NCI-H2171 (cell line): ENCODE measurements around the gene ETS2.
"Not testable (repeated sequence)": the region's sequence is repeated elsewhere in the genome, so short reads cannot be mapped to it uniquely, and the experiment has no call there.

ENCODE experiments used
- DNase-seq: peaks from one replicate; lab custom pipeline; 2025; lab: John Stamatoyannopoulos, UW

The ETS2 gene

DNA sequence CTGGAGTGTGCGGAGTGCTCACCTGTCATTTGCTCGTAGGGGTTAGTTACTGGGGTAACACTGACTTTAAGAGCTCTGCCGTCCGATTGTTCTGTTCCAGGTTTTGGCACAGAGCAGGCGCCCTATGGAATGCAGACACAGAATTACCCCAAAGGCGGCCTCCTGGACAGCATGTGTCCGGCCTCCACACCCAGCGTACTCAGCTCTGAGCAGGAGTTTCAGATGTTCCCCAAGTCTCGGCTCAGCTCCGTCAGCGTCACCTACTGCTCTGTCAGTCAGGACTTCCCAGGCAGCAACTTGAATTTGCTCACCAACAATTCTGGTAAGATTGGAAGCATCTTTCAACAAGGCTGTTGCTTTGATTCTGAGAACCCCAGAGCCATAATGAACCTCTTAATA, 12.6 kb downstream of the ETS2 start:
- no peak for DNase-seq

DNA sequence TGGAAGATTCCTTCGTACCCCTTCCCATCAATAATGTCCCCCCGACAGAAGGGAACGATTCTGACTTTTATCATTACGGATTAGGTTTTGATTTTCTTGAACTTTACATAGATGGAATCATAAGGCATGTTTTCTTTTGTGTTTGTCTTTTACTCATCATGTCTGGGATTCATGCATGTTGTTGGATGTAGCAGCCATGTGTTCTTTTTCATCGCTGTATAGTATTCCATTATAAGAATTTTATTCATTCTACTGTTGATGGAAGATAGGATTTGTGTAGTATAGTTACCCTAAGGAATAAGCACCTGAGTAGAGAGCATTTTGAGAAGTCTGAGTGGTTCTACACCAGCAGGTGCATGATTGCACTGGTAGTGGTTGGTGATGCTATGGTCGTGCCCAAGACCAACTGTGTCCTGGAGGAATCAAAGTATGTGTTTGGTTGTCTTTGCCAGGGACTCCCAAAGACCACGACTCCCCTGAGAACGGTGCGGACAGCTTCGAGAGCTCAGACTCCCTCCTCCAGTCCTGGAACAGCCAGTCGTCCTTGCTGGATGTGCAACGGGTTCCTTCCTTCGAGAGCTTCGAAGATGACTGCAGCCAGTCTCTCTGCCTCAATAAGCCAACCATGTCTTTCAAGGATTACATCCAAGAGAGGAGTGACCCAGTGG, 13.5 kb downstream of the ETS2 start:
- DNase-seq, result no peak

GRCh38 chr21:38819719-38820159, 14.0 kb downstream of the ETS2 start:
- no peak for DNase-seq

DNA sequence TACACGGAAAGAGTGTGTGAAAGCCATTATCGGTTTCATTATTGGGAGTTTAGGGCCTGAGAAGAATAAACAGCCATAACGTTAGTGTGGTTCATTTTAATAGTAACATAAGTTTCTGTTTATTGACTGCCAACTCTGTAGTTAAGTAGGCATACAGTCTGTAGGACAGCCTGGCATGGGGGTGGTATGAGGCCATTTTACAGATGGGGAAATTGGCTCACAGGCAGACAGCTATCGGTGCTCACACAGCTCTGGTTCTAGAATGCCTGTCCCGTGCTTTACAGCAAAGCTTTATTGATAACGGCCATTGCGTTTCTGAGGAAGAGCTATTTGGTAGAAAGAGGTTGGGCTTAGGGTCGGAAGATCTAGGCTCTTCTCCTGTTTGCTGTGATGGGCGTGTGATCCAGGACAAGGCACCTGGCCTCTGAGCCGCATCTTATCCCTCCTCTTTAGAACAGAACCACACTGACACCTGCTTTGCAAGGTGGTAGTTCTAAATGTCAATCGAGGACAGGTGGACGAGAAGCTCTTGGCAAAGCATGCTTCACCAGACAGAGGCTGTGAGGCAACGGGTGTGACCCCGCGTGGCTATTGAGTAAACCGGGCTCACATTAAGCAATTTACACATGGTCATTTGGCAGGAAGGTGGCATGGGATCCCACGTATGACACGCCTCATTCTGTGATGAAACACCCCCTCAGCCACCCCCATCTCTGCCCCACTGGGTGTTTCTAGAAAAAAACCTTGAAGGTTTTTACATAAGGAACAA, 14.9 kb downstream of the ETS2 start:
- DNase-seq, result no peak

DNA sequence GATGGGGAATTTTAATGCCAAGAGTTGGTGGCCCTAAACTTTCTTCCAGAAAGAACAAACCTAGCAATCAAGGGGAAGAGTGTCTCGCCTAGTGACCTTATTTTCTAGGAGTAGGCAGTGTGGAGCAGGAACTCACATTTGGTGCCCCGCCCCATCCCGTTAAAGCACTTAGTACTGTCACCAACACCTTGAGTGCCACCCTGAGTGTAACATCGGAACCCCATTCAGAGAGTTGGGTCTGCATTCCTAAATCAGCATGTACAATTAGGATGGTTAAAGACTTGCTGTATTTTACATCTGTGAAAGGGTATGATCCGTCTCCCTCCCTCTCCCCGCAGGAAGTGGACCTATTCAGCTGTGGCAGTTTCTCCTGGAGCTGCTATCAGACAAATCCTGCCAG, 15.5 kb downstream of the ETS2 start:
- DNase-seq, result no peak

DNA sequence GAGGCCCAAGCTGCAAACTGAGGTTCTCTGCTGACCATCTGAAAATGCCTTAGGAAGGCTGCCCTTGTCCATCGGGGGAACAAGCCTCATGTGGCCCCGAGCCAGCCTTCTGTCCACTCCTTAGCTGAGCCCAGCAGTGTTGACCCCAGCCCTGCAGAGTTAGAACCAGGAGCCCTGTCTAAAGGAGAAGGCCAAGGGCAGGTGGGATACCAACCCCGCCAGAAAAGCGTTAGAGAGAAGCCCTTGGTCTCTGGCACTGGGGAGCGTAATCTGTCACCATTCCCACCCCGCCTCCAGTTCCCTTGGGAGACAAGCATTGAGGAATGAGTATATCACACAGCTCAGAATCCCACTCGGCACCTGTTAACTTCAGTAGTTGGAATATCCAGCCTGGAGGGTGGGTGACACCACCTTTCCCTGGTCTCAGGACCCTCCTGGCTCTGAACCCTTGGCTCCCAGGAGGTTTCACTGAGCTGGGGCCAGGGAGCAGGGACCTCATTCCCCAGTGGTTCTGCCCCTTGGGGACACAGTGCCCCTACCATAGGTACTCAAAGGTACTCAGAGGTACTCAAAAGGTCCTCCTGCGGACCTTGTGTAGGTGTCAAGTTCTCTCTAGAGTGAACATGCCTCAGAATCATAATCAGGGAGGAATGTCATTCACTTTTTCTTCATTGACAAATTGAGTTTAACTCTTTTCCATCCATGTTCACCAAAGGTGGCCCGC, 16.4 kb downstream of the ETS2 start:
- DNase-seq, result no peak

- no peak for DNase-seq
Measured at GRCh38 chr21:38822778-38823238, 17.1 kb downstream of the ETS2 start.

GRCh38 chr21:38823737-38824123, 18.0 kb downstream of the ETS2 start:
- no peak for DNase-seq

GRCh38 chr21:38824124-38824822, 18.5 kb downstream of the ETS2 start:
- DNase-seq, result no peak

- no peak for DNase-seq
Measured at GRCh38 chr21:38825269-38825668, 19.5 kb downstream of the ETS2 start.

DNA sequence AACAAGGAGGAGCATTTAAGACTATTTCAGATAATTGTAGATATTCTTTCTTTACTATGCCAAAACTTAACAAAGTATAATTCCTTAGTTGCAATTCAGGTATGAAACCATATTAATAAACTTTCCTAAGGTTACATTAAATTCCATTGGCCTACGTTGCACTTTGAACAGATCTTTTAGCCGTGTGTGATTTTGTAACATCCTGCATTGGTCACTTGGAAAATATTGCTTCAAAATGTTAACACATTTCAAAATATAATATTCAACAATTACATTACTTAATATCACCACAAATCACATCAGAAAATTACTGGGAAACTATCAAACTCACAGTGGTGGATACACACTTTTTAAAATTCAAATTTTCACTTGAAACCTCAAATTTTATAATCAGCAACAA, 20.2 kb downstream of the ETS2 start:
- DNase-seq, result no peak

DNA sequence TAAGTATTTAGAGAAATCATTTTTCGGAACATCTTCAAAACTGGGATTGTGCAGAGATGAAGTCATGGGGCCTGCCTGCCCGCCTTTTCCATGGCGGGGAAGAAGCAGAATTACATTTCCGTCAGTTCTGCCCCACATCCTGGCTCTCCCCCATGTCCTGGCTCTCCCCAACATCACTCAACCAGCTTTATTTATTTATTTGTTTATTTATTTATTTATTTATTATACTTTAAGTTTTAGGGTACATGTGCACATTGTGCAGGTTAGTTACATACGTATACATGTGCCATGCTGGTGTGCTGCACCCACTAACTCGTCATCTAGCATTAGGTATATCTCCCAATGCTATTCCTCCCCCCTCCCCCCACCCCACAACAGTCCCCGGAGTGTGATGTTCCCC, 22.4 kb downstream of the ETS2 start:
- not testable (repeated sequence) for DNase-seq

GRCh38 chr21:38830671-38831525, 25.2 kb downstream of the ETS2 start:
- DNase-seq, result no peak

- DNase-seq, result no peak
Measured at GRCh38 chr21:38831526-38832467, 26.1 kb downstream of the ETS2 start.

- no peak for DNase-seq
Measured at GRCh38 chr21:38832664-38833063, 26.9 kb downstream of the ETS2 start.

DNA sequence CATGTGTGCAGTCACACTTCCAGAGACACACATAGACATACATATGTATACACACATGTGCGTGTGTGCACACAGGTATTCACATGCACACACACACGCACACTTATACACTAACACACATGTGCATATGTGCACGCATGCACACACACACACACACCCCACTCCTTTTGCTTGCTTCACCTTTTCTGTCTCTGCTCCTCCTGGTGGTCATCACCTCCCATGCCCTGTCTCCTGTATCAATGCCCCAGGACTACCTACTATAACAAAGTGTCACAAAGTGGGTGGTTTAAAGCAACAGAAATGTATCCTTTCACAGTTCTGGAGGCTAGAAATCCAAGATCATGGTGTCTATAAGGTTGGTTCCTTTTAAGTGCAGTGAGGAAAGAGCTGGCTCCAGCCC, 27.4 kb downstream of the ETS2 start:
- DNase-seq, result no peak

- DNase-seq, result no peak
Measured at GRCh38 chr21:38834725-38835124, 29.0 kb downstream of the ETS2 start.

DNA sequence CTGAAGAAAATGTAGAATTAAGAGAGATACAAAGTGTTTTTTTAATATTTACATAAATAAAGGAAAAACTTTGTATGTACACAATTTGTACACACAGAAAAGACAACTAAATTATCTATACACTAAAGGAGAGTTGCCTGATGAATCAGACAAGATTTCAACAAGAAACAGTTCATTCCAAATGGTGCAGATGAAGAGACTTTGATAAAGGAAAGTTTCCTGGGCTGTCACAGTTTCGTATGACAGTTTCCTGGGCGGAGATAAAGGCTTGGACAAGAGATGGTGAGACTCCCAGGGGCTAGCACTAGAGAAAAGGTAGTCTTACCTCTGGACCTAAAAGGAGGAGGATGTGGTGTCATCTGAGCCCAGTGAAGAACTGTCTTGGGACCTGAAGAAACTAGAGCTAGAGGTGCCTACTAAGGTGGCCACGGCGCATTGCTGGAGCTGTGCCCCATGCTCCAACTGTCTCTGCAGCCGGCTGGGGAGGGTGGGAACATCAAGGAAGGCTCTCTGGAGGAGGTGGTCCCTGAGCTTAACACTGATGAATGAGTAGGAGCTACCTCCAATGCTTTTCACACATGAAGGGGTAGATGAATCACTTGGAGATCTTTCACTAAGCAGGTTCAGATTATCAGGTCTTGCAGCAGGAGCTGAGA, 32.2 kb downstream of the ETS2 start:
- DNase-seq, result no peak

DNA sequence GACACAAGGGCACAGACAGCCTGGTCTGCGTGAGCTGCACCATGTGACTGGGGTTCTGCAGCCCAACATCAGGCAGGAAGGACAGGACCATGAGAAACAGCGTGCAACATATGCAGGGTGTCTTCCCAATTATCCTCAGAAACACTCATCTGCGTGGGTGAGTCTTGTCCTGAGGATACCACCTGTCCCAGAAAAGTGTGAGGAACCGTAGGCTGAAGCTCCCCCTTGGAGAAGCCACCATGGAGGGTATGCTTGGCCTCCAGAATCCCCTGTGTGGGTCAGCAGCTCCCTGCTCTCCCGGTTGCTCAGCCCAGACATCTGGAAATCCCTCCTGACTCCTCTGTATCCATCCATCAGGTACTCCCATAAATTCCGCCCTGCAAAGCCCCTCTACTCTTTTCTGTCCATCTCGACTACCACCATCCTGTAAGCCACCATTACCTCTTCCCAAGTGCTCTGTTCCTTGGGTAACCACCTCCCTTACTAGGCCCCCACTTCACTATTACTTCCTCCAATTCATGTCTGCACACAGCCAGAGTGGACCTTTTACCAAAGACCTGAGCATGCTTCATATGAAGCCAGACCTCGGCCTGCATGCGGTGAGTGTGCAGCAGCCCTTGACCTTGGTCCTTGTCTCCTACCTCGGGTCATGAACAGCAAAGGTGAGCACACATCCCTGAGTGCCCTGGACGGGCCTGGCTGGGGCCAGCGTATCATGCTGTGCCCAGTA, 33.0 kb downstream of the ETS2 start:
- no peak for DNase-seq
